NCI-H2227 treated with DMSO at 0.1 percent for 48 hours (cell line): ENCODE data around the gene ULK4.
"Not testable (repeated sequence)": the region's sequence is repeated elsewhere in the genome, so short reads cannot be mapped to it uniquely, and the experiment has no call there.

Source experiments
- DNase-seq: peaks from one replicate; lab custom pipeline; 2025; lab: John Stamatoyannopoulos, UW

Gene ULK4

GRCh38 chr3:41304593-41304992, 657.3 kb downstream of the ULK4 start:
- no peak for DNase-seq

- DNase-seq = no peak
Observed at GRCh38 chr3:41302295-41302694, 659.6 kb downstream of the ULK4 start.

DNA sequence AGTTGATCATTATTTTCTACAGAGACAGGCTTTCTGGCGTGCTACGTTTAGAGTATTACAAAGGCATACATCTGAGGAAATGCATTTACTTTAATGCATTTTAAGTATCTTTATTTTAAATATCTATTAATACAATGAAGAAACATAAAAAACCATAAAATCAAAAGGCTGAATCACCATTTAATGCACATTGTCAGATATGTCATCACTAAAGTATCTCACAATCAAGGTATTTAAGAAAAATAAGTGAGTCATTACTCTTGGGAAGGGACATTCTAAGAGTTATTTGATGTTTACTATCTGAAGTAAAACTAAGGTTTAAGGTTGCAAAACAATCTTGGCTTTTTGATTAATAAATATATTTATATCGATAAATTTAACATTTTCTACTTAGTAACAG, 660.4 kb downstream of the ULK4 start:
- no peak for DNase-seq

DNA sequence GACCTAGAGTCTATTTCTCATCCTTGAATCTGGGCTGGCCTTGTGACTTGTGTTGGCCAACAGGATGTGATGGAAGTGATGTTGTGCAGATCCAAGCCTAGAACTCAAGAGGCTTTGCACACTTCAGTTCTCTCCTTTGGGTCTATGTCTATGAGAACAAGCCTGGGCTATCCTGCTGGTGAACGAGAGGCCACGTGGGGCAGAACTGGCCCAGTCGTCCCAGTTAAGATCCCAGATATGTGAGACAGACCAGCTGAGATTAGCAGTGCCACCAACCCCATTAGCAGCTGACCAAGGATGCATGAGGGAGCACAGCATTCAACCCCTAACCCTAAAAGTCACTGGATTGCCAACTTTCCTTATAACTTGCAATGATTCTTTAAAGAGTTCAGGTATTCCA, 662.9 kb downstream of the ULK4 start:
- DNase-seq = no peak

GRCh38 chr3:41297750-41298149, 664.2 kb downstream of the ULK4 start:
- no peak for DNase-seq

GRCh38 chr3:41296556-41296955, 665.3 kb downstream of the ULK4 start:
- no peak for DNase-seq

DNA sequence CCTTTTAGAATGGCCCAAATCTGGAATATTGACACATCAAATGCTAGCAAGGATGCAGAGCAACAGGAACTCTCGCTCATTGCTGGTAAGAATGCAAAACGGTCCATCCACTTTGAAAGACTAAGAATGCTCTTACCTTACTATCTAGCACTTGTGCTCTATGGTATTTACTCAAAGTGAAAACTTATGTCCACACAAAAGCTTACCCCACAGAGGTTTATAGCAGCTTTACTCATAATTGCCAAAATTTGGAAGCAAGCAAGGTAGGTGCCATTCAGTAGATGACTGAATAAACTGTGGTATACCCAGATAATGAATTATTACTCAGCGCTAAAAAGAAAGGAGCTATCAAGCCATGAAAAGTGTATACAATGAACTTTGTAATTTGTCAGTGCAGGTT, 666.2 kb downstream of the ULK4 start:
- no peak for DNase-seq

GRCh38 chr3:41293169-41293681, 668.7 kb downstream of the ULK4 start:
- DNase-seq = no peak

GRCh38 chr3:41290736-41291135, 671.2 kb downstream of the ULK4 start:
- no peak for DNase-seq

DNA sequence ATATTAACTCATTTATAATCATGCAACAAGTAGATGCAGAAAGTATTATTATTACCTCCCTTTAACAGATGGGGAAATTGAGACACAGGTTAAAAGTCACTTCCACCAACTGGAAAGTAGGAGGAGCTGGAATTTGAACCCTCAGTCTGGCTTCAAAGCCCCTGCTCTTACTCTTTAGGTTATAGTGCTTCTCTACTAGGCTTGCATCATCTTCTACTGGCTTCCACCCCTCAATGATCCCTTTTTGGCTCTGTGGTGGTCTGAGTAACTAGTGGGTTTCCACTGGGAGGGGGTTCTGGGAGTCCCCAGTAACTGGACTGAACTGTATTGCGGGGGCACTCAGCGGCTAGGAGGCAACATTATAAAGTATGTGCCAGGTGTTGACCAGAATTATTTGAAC, 671.6 kb downstream of the ULK4 start:
- no peak for DNase-seq

- DNase-seq = no peak
Observed at GRCh38 chr3:41288785-41289184, 673.1 kb downstream of the ULK4 start.

DNA sequence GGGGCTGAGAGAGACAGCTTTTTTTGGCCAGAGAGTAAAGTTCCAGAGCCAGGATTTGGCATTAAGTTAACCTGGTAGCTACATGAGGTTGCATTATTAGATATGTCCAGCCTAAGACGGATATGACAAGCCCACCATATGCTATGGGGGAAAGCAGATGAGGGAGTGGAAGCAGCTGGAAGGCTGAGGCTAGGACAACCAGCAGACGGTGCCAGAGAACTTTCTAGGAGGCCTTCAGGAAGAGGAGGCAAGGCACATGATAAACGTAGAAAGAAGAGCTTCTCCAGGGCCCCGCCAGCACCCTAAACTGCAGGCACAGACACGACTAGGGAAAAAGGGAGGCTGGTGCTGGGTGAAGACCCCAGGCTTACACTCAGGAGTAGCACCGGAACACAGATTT, 675.6 kb downstream of the ULK4 start:
- no peak for DNase-seq

GRCh38 chr3:41284934-41285333, 677.0 kb downstream of the ULK4 start:
- DNase-seq = not testable (repeated sequence)

GRCh38 chr3:41277790-41278465, 684.0 kb downstream of the ULK4 start:
- DNase-seq = no peak

- no peak for DNase-seq
Observed at GRCh38 chr3:41276191-41276590, 685.7 kb downstream of the ULK4 start.

GRCh38 chr3:41274944-41275668, 686.8 kb downstream of the ULK4 start:
- DNase-seq = no peak

- DNase-seq = no peak
Observed at GRCh38 chr3:41272667-41273066, 689.2 kb downstream of the ULK4 start.

DNA sequence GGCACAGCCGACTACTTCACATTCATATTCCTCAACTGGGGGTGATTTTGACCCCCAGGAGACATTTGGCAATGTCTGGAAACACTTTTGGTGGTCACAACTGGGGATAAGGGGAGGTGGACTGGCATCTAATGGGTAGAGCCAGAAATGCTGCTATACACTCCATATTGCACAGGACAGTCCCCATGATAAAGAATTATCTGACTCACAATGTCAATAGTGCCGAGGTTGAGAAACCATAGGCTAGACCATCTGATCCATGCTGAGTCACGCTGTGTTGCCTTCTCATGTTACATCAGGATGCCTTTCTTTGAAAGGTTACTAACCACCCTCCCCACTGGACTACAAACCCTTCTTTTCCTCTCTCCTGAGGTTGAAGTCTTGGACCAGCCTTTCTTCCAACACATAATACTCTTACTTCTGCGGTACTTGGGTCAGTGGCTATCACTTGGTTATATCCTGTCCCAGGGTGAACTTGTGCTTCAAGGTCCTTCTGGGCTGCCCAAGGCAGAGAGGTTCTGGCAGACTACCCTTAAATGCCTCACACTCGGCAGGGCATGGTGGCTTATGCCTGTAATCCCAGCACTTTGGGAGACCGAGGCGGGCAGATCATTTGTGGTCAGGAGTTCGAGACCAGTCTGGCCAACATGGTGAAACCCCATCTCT, 693.8 kb downstream of the ULK4 start:
- no peak for DNase-seq

- DNase-seq = no peak
Observed at GRCh38 chr3:41265823-41266273, 696.1 kb downstream of the ULK4 start.

- no peak for DNase-seq
Observed at GRCh38 chr3:41265011-41265545, 696.8 kb downstream of the ULK4 start.

- no peak for DNase-seq
Observed at GRCh38 chr3:41260063-41260450, 701.8 kb downstream of the ULK4 start.

- DNase-seq = no peak
Observed at GRCh38 chr3:41259449-41260062, 702.3 kb downstream of the ULK4 start.
